ENCODE results near the gene KLF3. TPM values are rescaled to one million over a fixed set of nuclear protein-coding genes. Genes with fewer than 3 reads are reported as not detected.

KLF3 gene
- total RNA-seq, 4 donors from 2014 or later = 30.8 to 50.4 (median 40.4) TPM

- no peak for TF ChIP-seq POLR2A (IDR thresholded peaks at IDR 0.05; ENCODE audit: low read depth)
- TF ChIP-seq CTCF (IDR thresholded peaks at IDR 0.05) = no peak
- TF ChIP-seq POLR2AphosphoS5 (IDR thresholded peaks at IDR 0.05) = no peak
- TF ChIP-seq EP300 (IDR thresholded peaks at IDR 0.05) = no peak
- H3K27me3 ChIP-seq = no peaks in the 10 kb centered on the region
- intact Hi-C loops (cut with DNase I) = loop anchor here (5.0 kb wide), 2 partner anchors 58 to 673 kb away; no protein-coding TSS in a partner anchor
- H3K27ac ChIP-seq (replicated peaks in 1 of 4) = no peak overlapping the region
- no peaks in the 10 kb centered on the region for H3K9me3 ChIP-seq
- DNase-seq (ENCODE audit: extremely low spot score) = no peak
- H3K36me3 ChIP-seq = no peaks in the 10 kb centered on the region
- H3K4me3 ChIP-seq = no peak overlapping the region
- WGBS = 79% methylated on average over 2 of the region's 2 CpGs
- H3K4me1 ChIP-seq = peaks cover 7 to 10% (median 9%) of the 10 kb centered on the region in 4 donors
Measured at GRCh38 chr4:38734911-38735310, 70.9 kb downstream of the KLF3 start.

- DNase-seq (ENCODE audit: extremely low spot score) = no peak
- TF ChIP-seq CTCF (IDR thresholded peaks at IDR 0.05) (no peak), EP300 (IDR thresholded peaks at IDR 0.05) (no peak), POLR2A (IDR thresholded peaks at IDR 0.05; ENCODE audit: low read depth) (no peak), POLR2AphosphoS5 (IDR thresholded peaks at IDR 0.05) (no peak)
Measured at GRCh38 chr4:38735870-38736269, 71.9 kb downstream of the KLF3 start.

GRCh38 chr4:38738940-38739803, 75.2 kb downstream of the KLF3 start:
- Histone ChIP-seq H3K36me3 (no peaks in the 10 kb centered on the region), H3K27me3 (no peaks in the 10 kb centered on the region), H3K4me1 (no peaks in the 10 kb centered on the region), H3K4me3 (no peak overlapping the region), H3K27ac (replicated peaks in 1 of 4) (no peak overlapping the region), H3K9me3 (no peaks in the 10 kb centered on the region)
- WGBS = 75% methylated on average over 6 of the region's 6 CpGs
- no peak for DNase-seq (ENCODE audit: extremely low spot score)
- TF ChIP-seq EP300 (IDR thresholded peaks at IDR 0.05) (no peak), POLR2A (IDR thresholded peaks at IDR 0.05; ENCODE audit: low read depth) (no peak), CTCF (IDR thresholded peaks at IDR 0.05) (no peak), POLR2AphosphoS5 (IDR thresholded peaks at IDR 0.05) (no peak)
- intact Hi-C loops (cut with DNase I) = no loop called here

More at GRCh38 chr4:38735870-38736269, 71.9 kb downstream of the KLF3 start:
- no peaks in the 10 kb centered on the region for H3K27me3 ChIP-seq
- intact Hi-C loops (cut with DNase I) = no loop called here
- H3K4me3 ChIP-seq = no peak overlapping the region
- H3K9me3 ChIP-seq = no peaks in the 10 kb centered on the region
- H3K4me1 ChIP-seq = peaks cover 4 to 6% (median 5%) of the 10 kb centered on the region in 4 donors
- H3K27ac ChIP-seq (replicated peaks in 1 of 4) = no peak overlapping the region
- H3K36me3 ChIP-seq = no peaks in the 10 kb centered on the region
- 82% methylated on average over 3 of the region's 3 CpGs for WGBS

GRCh38 chr4:38740303-38740702, 76.3 kb downstream of the KLF3 start:
- 97% methylated on average over 2 of the region's 2 CpGs for WGBS
- Histone ChIP-seq H3K27ac (replicated peaks in 1 of 4) (no peak overlapping the region), H3K4me3 (no peak overlapping the region), H3K9me3 (no peaks in the 10 kb centered on the region), H3K4me1 (no peaks in the 10 kb centered on the region), H3K36me3 (no peaks in the 10 kb centered on the region), H3K27me3 (no peaks in the 10 kb centered on the region)
- intact Hi-C loops (cut with DNase I) = no loop called here
- TF ChIP-seq EP300 (IDR thresholded peaks at IDR 0.05) = no peak
- DNase-seq (ENCODE audit: extremely low spot score) = no peak

GRCh38 chr4:38743866-38744265, 79.9 kb downstream of the KLF3 start:
- no peaks in the 10 kb centered on the region for H3K9me3 ChIP-seq
- DNase-seq (ENCODE audit: extremely low spot score) = no peak
- no peaks in the 10 kb centered on the region for H3K4me1 ChIP-seq
- TF ChIP-seq POLR2AphosphoS5 (IDR thresholded peaks at IDR 0.05) (no peak), POLR2A (IDR thresholded peaks at IDR 0.05; ENCODE audit: low read depth) (no peak), EP300 (IDR thresholded peaks at IDR 0.05) (no peak), CTCF (IDR thresholded peaks at IDR 0.05) (no peak)
- H3K27me3 ChIP-seq = no peaks in the 10 kb centered on the region
- no peak overlapping the region for H3K4me3 ChIP-seq
- intact Hi-C loops (cut with DNase I) = no loop called here
- no peak overlapping the region for H3K27ac ChIP-seq (replicated peaks in 1 of 4)
- 68% methylated on average over 1 of the region's 1 CpG for WGBS
- no peaks in the 10 kb centered on the region for H3K36me3 ChIP-seq
